HEK293 (cell line): ENCODE measurements around the gene DOK1.

Experiments used
- HOXA7 ChIP-seq: sonication (generic); formaldehyde crosslinking; IDR thresholded peaks from 2 replicates; pipeline ENCODE4 v1.8.1; 2022; ENCODE audit warnings: missing genetic modification reagents, borderline replicate concordance
- TCF7L2 ChIP-seq: IDR thresholded peaks from 2 replicates; pipeline ENCODE4 v1.6.1; 2011; ENCODE audit warnings: low read depth, mild to moderate bottlenecking, inconsistent platforms, low read length, moderate library complexity, borderline replicate concordance
- ZIC2 ChIP-seq: fragments of 450-650 bp; formaldehyde crosslinking; IDR thresholded peaks from 2 replicates; pipeline ENCODE4 v1.5.1; 2016; ENCODE audit warnings: missing biosample characterization, missing genetic modification characterization
- ZNF121 ChIP-seq: fragments of 450-650 bp; formaldehyde crosslinking; IDR thresholded peaks from 2 replicates; pipeline ENCODE4 v1.5.1; 2016; ENCODE audit warnings: missing biosample characterization, missing genetic modification characterization
- ZNF138 ChIP-seq: fragments of 450-650 bp; formaldehyde crosslinking; IDR thresholded peaks from 2 replicates; pipeline ENCODE4 v1.5.1; 2016; ENCODE audit warnings: missing biosample characterization, missing genetic modification characterization, borderline replicate concordance
- ZNF157 ChIP-seq: fragments of 450-650 bp; formaldehyde crosslinking; IDR thresholded peaks from 2 replicates; pipeline ENCODE4 v1.5.1; 2016; ENCODE audit warnings: missing biosample characterization, missing genetic modification characterization
- ZNF274 ChIP-seq, 2 experiments: fragments of 200-500 bp in 1 of 2; fragments of 450-650 bp in 1 of 2; sonication (Bioruptor generic) in 1 of 2; formaldehyde crosslinking in 1 of 2; IDR thresholded peaks; 2 replicates each; pipeline versions ENCODE4 v1.5.1 to v1.6.1; 2014 to 2016; ENCODE audit warnings: borderline replicate concordance in 1 of 2, inconsistent platforms in 1 of 2, low read length in 1 of 2, missing biosample characterization in 1 of 2, missing genetic modification characterization in 1 of 2
- ZNF37A ChIP-seq: fragments of 450-650 bp; IDR thresholded peaks from 2 replicates; pipeline ENCODE4 v1.5.1; 2018; ENCODE audit warnings: missing biosample characterization, missing genetic modification characterization
- ZNF404 ChIP-seq: fragments of 450-650 bp; formaldehyde crosslinking; IDR thresholded peaks from 2 replicates; pipeline ENCODE4 v1.5.1; 2017; ENCODE audit warnings: missing biosample characterization, missing genetic modification characterization
- ZNF473 ChIP-seq: fragments of 450-650 bp; formaldehyde crosslinking; IDR thresholded peaks from 2 replicates; pipeline ENCODE4 v1.5.1; 2017; ENCODE audit warnings: missing biosample characterization, missing genetic modification characterization
- ZNF501 ChIP-seq: fragments of 450-650 bp; formaldehyde crosslinking; IDR thresholded peaks from 2 replicates; pipeline ENCODE4 v1.5.1; 2016; ENCODE audit warnings: missing biosample characterization, missing genetic modification characterization
- ZNF514 ChIP-seq: fragments of 450-650 bp; formaldehyde crosslinking; IDR thresholded peaks from 2 replicates; pipeline ENCODE4 v1.5.1; 2016; ENCODE audit warnings: missing biosample characterization, missing genetic modification characterization
- ZNF624 ChIP-seq: fragments of 450-650 bp; formaldehyde crosslinking; IDR thresholded peaks from 2 replicates; pipeline ENCODE4 v1.5.1; 2017; ENCODE audit warnings: missing biosample characterization, missing genetic modification characterization
- ZNF626 ChIP-seq: fragments of 450-650 bp; sonication (Bioruptor Pico); formaldehyde crosslinking; IDR thresholded peaks from 2 replicates; pipeline ENCODE4 v1.5.1; 2018; ENCODE audit warnings: missing biosample characterization, missing genetic modification characterization, inconsistent platforms
- ZNF670 ChIP-seq: fragments of 450-650 bp; formaldehyde crosslinking; IDR thresholded peaks from 2 replicates; pipeline ENCODE4 v1.5.1; 2016; ENCODE audit warnings: missing biosample characterization, missing genetic modification characterization, low read depth
- ZNF677 ChIP-seq: fragments of 450-650 bp; IDR thresholded peaks from 2 replicates; pipeline ENCODE4 v1.5.0; 2018; ENCODE audit warnings: missing biosample characterization, mild to moderate bottlenecking, missing genetic modification characterization, moderate library complexity
- ZNF837 ChIP-seq: fragments of 450-650 bp; formaldehyde crosslinking; IDR thresholded peaks from 2 replicates; pipeline ENCODE4 v1.5.1; 2016; ENCODE audit warnings: missing biosample characterization, missing genetic modification characterization
- ZSCAN30 ChIP-seq: fragments of 450-650 bp; IDR thresholded peaks from 2 replicates; pipeline ENCODE4 v1.5.1; 2018; ENCODE audit warnings: missing biosample characterization, mild to moderate bottlenecking, missing genetic modification characterization, moderate library complexity
- TF ChIP-seq, protein P1 (sequence below): fragments of 450-650 bp; formaldehyde crosslinking; IDR thresholded peaks from 2 replicates; pipeline ENCODE4 v1.5.1; 2017; ENCODE audit warnings: missing biosample characterization, missing genetic modification characterization
- TF ChIP-seq, protein P2 (sequence below): fragments of 450-650 bp; formaldehyde crosslinking; IDR thresholded peaks from 2 replicates; pipeline ENCODE4 v1.5.1; 2017; ENCODE audit warnings: missing biosample characterization, missing genetic modification characterization
- TF ChIP-seq, protein P3 (sequence below): fragments of 450-650 bp; formaldehyde crosslinking; IDR thresholded peaks from 2 replicates; pipeline ENCODE4 v1.5.1; 2017; ENCODE audit warnings: missing biosample characterization, missing genetic modification characterization
- TF ChIP-seq, protein P4 (sequence below): fragments of 450-650 bp; IDR thresholded peaks from 2 replicates; pipeline ENCODE4 v1.5.1; 2018; ENCODE audit warnings: missing biosample characterization, mild to moderate bottlenecking, missing genetic modification characterization
- TF ChIP-seq, protein P5 (sequence below): fragments of 450-650 bp; formaldehyde crosslinking; IDR thresholded peaks from 2 replicates; pipeline ENCODE4 v1.5.1; 2016; ENCODE audit warnings: missing biosample characterization, missing genetic modification characterization
- TF ChIP-seq, protein P6 (sequence below): fragments of 450-650 bp; formaldehyde crosslinking; IDR thresholded peaks from 2 replicates; pipeline ENCODE4 v1.5.1; 2016; ENCODE audit warnings: missing biosample characterization, missing genetic modification characterization
- TF ChIP-seq, protein P7 (sequence below): fragments of 450-650 bp; formaldehyde crosslinking; IDR thresholded peaks from 2 replicates; pipeline ENCODE4 v1.5.1; 2016; ENCODE audit warnings: missing biosample characterization, missing genetic modification characterization
- TF ChIP-seq, protein P8 (sequence below): fragments of 450-650 bp; formaldehyde crosslinking; IDR thresholded peaks from 2 replicates; pipeline ENCODE4 v1.5.1; 2016; ENCODE audit warnings: missing biosample characterization, missing genetic modification characterization

Gene DOK1

DNA sequence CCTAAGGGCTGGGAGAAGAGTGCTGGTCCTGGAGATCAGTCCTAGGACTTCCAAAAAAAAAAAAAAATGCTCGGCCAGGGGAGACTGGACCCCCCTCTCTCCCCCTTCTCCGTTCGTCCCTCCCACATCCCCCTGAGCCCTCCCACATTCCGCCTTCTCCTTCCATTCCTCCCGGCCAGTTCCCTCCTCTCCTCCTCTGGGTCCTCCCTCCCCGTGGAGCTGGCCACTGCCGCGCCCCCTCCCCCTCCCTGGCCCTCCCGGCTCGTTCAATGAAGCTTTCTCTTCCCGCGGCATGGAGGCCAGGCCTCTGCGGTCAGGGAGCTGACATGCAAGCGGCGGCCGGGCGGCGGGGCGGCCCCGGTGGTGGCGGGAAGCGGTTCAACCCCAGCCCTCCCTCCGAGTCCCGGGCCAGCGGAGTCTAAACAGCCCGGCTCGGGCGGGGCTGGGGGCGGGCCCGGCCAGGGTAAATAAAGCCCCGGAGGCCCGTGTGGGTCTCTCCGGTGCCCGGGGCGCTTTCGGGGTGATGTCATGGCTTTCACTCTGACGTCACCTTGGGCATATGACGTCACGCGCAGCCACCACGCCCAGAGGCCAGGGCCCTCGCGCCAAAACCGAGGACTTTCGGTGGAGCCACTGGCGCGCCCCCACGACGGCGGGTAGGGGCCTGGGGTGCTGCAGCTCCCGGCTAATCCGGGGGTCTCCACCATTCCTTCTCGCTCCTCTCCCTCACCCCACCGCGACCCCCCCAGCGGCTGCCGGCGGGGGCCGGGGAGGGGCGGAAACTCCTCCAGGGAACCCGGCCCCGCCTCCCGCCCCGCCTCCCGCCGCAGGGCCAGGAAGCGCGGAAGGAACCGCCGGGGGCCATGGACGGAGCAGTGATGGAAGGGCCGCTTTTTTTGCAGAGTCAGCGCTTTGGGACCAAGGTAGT is at the start of gene DOK1, which contains the start of gene LOXL3 (continued):
- TF ChIP-seq, protein P1, sequence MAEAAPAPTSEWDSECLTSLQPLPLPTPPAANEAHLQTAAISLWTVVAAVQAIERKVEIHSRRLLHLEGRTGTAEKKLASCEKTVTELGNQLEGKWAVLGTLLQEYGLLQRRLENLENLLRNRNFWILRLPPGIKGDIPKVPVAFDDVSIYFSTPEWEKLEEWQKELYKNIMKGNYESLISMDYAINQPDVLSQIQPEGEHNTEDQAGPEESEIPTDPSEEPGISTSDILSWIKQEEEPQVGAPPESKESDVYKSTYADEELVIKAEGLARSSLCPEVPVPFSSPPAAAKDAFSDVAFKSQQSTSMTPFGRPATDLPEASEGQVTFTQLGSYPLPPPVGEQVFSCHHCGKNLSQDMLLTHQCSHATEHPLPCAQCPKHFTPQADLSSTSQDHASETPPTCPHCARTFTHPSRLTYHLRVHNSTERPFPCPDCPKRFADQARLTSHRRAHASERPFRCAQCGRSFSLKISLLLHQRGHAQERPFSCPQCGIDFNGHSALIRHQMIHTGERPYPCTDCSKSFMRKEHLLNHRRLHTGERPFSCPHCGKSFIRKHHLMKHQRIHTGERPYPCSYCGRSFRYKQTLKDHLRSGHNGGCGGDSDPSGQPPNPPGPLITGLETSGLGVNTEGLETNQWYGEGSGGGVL (tag by site-specific recombination) = peak; percentile 86
- TF ChIP-seq ZIC2 = peak; percentile 48
- TF ChIP-seq ZNF624 = no peak
- TF ChIP-seq ZNF670 = no peak
- TF ChIP-seq ZNF274 (IDR thresholded peaks at IDR 0.05; ENCODE audit: low read length) = no peak
- no peak for TF ChIP-seq ZNF274 (tag by site-specific recombination; IDR thresholded peaks at IDR 0.05; ENCODE audit: borderline replicate concordance)
- TF ChIP-seq, protein P2, sequence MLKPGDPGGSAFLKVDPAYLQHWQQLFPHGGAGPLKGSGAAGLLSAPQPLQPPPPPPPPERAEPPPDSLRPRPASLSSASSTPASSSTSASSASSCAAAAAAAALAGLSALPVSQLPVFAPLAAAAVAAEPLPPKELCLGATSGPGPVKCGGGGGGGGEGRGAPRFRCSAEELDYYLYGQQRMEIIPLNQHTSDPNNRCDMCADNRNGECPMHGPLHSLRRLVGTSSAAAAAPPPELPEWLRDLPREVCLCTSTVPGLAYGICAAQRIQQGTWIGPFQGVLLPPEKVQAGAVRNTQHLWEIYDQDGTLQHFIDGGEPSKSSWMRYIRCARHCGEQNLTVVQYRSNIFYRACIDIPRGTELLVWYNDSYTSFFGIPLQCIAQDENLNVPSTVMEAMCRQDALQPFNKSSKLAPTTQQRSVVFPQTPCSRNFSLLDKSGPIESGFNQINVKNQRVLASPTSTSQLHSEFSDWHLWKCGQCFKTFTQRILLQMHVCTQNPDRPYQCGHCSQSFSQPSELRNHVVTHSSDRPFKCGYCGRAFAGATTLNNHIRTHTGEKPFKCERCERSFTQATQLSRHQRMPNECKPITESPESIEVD (tag by site-specific recombination) = no peak
- no peak for TF ChIP-seq TCF7L2
- TF ChIP-seq ZNF404 (tag by site-specific recombination) = no peak
- 0 out of 2 replicates have a peak, but pooled peaks have one; percentile 30 for TF ChIP-seq ZNF501
- no peak for TF ChIP-seq ZNF37A (tag by site-specific recombination)
- no peak for TF ChIP-seq ZNF677 (tag by site-specific recombination)
- peak; percentile 22; the same call in 1 of the 2 replicates for TF ChIP-seq ZSCAN30 (tag by site-specific recombination)
- TF ChIP-seq ZNF138 (tag by site-specific recombination) = no peak
- TF ChIP-seq, protein P3, sequence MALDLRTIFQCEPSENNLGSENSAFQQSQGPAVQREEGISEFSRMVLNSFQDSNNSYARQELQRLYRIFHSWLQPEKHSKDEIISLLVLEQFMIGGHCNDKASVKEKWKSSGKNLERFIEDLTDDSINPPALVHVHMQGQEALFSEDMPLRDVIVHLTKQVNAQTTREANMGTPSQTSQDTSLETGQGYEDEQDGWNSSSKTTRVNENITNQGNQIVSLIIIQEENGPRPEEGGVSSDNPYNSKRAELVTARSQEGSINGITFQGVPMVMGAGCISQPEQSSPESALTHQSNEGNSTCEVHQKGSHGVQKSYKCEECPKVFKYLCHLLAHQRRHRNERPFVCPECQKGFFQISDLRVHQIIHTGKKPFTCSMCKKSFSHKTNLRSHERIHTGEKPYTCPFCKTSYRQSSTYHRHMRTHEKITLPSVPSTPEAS = no peak
- TF ChIP-seq, protein P4, sequence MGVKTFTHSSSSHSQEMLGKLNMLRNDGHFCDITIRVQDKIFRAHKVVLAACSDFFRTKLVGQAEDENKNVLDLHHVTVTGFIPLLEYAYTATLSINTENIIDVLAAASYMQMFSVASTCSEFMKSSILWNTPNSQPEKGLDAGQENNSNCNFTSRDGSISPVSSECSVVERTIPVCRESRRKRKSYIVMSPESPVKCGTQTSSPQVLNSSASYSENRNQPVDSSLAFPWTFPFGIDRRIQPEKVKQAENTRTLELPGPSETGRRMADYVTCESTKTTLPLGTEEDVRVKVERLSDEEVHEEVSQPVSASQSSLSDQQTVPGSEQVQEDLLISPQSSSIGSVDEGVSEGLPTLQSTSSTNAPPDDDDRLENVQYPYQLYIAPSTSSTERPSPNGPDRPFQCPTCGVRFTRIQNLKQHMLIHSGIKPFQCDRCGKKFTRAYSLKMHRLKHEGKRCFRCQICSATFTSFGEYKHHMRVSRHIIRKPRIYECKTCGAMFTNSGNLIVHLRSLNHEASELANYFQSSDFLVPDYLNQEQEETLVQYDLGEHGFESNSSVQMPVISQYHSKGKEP (tag by site-specific recombination) = no peak
- TF ChIP-seq, protein P5, sequence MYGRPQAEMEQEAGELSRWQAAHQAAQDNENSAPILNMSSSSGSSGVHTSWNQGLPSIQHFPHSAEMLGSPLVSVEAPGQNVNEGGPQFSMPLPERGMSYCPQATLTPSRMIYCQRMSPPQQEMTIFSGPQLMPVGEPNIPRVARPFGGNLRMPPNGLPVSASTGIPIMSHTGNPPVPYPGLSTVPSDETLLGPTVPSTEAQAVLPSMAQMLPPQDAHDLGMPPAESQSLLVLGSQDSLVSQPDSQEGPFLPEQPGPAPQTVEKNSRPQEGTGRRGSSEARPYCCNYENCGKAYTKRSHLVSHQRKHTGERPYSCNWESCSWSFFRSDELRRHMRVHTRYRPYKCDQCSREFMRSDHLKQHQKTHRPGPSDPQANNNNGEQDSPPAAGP (tag by site-specific recombination) = peak; percentile 49
- no peak for TF ChIP-seq ZNF837 (tag by site-specific recombination)
- TF ChIP-seq ZNF121 (tag by site-specific recombination) = no peak
- TF ChIP-seq, protein P6, sequence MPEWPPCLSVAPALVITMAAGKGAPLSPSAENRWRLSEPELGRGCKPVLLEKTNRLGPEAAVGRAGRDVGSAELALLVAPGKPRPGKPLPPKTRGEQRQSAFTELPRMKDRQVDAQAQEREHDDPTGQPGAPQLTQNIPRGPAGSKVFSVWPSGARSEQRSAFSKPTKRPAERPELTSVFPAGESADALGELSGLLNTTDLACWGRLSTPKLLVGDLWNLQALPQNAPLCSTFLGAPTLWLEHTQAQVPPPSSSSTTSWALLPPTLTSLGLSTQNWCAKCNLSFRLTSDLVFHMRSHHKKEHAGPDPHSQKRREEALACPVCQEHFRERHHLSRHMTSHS (tag by site-specific recombination) = no peak
- no peak for TF ChIP-seq ZNF626 (tag by site-specific recombination)
- TF ChIP-seq, protein P7, sequence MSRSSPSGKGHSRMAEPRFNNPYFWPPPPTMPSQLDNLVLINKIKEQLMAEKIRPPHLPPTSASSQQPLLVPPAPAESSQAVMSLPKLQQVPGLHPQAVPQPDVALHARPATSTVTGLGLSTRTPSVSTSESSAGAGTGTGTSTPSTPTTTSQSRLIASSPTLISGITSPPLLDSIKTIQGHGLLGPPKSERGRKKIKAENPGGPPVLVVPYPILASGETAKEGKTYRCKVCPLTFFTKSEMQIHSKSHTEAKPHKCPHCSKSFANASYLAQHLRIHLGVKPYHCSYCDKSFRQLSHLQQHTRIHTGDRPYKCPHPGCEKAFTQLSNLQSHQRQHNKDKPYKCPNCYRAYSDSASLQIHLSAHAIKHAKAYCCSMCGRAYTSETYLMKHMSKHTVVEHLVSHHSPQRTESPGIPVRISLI = no peak
- no peak for TF ChIP-seq ZNF473
- no peak for TF ChIP-seq ZNF514
- TF ChIP-seq, protein P8, sequence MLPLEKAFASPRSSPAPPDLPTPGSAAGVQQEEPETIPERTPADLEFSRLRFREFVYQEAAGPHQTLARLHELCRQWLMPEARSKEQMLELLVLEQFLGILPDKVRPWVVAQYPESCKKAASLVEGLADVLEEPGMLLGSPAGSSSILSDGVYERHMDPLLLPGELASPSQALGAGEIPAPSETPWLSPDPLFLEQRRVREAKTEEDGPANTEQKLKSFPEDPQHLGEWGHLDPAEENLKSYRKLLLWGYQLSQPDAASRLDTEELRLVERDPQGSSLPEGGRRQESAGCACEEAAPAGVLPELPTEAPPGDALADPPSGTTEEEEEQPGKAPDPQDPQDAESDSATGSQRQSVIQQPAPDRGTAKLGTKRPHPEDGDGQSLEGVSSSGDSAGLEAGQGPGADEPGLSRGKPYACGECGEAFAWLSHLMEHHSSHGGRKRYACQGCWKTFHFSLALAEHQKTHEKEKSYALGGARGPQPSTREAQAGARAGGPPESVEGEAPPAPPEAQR (tag by site-specific recombination) = no peak
- no peak for TF ChIP-seq ZNF157
- no peak for TF ChIP-seq HOXA7 (CRISPR knock-in tag)
